Heart left ventricle (tissue), 13 donors: ENCODE measurements around the gene FCN1.

Source experiments
- POLR2A ChIP-seq, 2 donors: fragments of 450-650 bp; IDR thresholded peaks; one replicate each; pipeline ENCODE4 v1.6.1; 2017; ENCODE audit warnings: antibody characterized with exemption in 2 of 2, mild to moderate bottlenecking in 2 of 2, moderate library complexity in 2 of 2
- TF ChIP-seq, protein P1 (sequence below), 12 donors: fragments of 200-600 bp; sonication (generic) in 4 of 12; IDR thresholded peaks; one replicate each; pipeline versions ENCODE4 v1.5.0 to v1.8.0; 2018 to 2022; ENCODE audit warnings: antibody characterized with exemption in 12 of 12, mild to moderate bottlenecking in 5 of 12
- donor health status: ischemic (EF 13 %, LVEDD 7.1; RV severe dilation, severe dysfunction).
- donor health status: DM: no; HTN: yes; CAD: no.
- donor health status: DM: no; HTN: no; CAD: no.
- donor health status: ischemic (EF 25% LVEDD 6.9; RV normal size, moderate dysfunction).
- donor health status: ischemic (EF 25% LVEDD 5.7; RV mildly dilated, moderate dysfunction).
- donor health status: ischemic (EF 35%, LVEDD 5.7; RV mildly dilated, moderate dysfunction).
- donor health status: nonischemic (EF 11% LVEDD 7.7; RV severe dilation, severe dysfunction).
- donor health status: DM: yes; HTN: yes; CAD: no.
- donor health status: PGD.
- donor health status: ischemic (EF 29% LVEDD 5.4; RV normal size, mild dysfunction).
- donor health status: nonischemic (EF 23%, LVEDD 6.1; RV moderate dilation, normal function).

GRCh38 chr9:134863941-134864820 is 53.5 kb downstream of the FCN1 start:
- TF ChIP-seq, protein P1, sequence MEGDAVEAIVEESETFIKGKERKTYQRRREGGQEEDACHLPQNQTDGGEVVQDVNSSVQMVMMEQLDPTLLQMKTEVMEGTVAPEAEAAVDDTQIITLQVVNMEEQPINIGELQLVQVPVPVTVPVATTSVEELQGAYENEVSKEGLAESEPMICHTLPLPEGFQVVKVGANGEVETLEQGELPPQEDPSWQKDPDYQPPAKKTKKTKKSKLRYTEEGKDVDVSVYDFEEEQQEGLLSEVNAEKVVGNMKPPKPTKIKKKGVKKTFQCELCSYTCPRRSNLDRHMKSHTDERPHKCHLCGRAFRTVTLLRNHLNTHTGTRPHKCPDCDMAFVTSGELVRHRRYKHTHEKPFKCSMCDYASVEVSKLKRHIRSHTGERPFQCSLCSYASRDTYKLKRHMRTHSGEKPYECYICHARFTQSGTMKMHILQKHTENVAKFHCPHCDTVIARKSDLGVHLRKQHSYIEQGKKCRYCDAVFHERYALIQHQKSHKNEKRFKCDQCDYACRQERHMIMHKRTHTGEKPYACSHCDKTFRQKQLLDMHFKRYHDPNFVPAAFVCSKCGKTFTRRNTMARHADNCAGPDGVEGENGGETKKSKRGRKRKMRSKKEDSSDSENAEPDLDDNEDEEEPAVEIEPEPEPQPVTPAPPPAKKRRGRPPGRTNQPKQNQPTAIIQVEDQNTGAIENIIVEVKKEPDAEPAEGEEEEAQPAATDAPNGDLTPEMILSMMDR (IDR thresholded peaks at IDR 0.05): no peak
- TF ChIP-seq POLR2A (IDR thresholded peaks at IDR 0.05): no peak
